Keratinocyte (primary cell): ENCODE measurements around the gene P2RY2.

ENCODE experiments used
- EZH2 ChIP-seq: IDR thresholded peaks from one replicate; pipeline ENCODE4 v1.6.1; 2012; ENCODE audit warnings: inconsistent platforms, mild to moderate bottlenecking, low read length, moderate library complexity
- TF ChIP-seq, protein P1 (sequence below), 3 experiments: IDR thresholded peaks in 1 of 3; conservative IDR thresholded peaks in 1 of 3; optimal IDR thresholded peaks in 1 of 3; 2 replicates in 2 of 3; 3 replicates in 1 of 3; pipeline versions ENCODE3 to v1.5.1; 2011; ENCODE audit warnings: low read length in 3 of 3, mild to moderate bottlenecking in 3 of 3, moderate library complexity in 2 of 3, control low read depth in 1 of 3, inconsistent platforms in 1 of 3; ENCODE audit not compliant: insufficient read depth in 2 of 3; ENCODE audit errors: extremely low read depth in 1 of 3

DNA sequence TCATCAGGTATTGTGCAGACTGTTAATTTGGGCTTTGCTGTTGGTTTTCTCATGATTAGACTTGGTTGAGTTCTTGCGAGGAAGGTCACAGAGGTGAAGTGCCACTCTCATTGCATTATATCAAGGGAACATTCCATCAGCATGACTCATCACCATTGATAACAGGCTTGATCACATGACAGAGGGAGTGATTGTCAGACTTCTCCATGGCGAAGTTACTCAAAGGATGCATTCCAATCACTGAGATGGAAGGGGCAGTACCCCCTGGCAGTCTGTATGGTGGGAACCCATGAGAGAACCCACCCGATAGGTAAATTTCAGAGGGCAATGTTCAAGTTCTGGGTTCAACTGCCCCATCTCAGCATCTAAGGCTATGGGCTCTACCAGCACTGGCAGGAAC lies 19.4 kb upstream of the P2RY2 start:
- TF ChIP-seq, protein P1, sequence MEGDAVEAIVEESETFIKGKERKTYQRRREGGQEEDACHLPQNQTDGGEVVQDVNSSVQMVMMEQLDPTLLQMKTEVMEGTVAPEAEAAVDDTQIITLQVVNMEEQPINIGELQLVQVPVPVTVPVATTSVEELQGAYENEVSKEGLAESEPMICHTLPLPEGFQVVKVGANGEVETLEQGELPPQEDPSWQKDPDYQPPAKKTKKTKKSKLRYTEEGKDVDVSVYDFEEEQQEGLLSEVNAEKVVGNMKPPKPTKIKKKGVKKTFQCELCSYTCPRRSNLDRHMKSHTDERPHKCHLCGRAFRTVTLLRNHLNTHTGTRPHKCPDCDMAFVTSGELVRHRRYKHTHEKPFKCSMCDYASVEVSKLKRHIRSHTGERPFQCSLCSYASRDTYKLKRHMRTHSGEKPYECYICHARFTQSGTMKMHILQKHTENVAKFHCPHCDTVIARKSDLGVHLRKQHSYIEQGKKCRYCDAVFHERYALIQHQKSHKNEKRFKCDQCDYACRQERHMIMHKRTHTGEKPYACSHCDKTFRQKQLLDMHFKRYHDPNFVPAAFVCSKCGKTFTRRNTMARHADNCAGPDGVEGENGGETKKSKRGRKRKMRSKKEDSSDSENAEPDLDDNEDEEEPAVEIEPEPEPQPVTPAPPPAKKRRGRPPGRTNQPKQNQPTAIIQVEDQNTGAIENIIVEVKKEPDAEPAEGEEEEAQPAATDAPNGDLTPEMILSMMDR (optimal IDR thresholded peaks at IDR 0.05 in 1 of 3, IDR thresholded peaks at IDR 0.05 in 1 of 3, conservative IDR thresholded peaks at IDR 0.05 in 1 of 3; ENCODE audit: extremely low read depth in 1 of 3, insufficient read depth in 2 of 3, low read length in 3 of 3): no peak
- no peak for TF ChIP-seq EZH2
